Thyroid gland (tissue), 4 donors: ENCODE results near the gene MAML3. TPM values are rescaled to one million over a fixed set of nuclear protein-coding genes. Genes with fewer than 3 reads are reported as not detected.

Source experiments
- DNase-seq, 2 donors: peaks; one replicate each; pipeline ENCODE4 v3.0.0-alpha.2; 2019
- H3K27ac ChIP-seq, 3 donors: fragments of 200-600 bp; sonication (generic); 1 replicate in 2 of 3; 2 replicates in 1 of 3; pipeline ENCODE4 v1.5.1; 2016 to 2019; ENCODE audit warnings: mild to moderate bottlenecking in 1 of 3, moderate library complexity in 1 of 3
- H3K27me3 ChIP-seq: fragments of 200-600 bp; sonication (generic); one replicate; pipeline ENCODE4 v1.5.1; 2019
- H3K36me3 ChIP-seq, 2 donors: fragments of 200-600 bp; sonication (generic); one replicate each; pipeline ENCODE4 v1.5.1; 2016 to 2019
- H3K4me1 ChIP-seq, 2 donors: fragments of 200-600 bp; sonication (generic); one replicate each; pipeline ENCODE4 v1.5.1; 2017 to 2019
- H3K4me3 ChIP-seq, 3 donors: fragments of 200-600 bp; sonication (generic); replicated peaks in 1 of 3; 1 replicate in 2 of 3; 2 replicates in 1 of 3; pipeline ENCODE4 v1.5.1; 2016; ENCODE audit warnings: mild to moderate bottlenecking in 1 of 3
- H3K9me3 ChIP-seq: fragments of 200-600 bp; sonication (generic); one replicate; pipeline ENCODE4 v1.5.1; 2017
- CTCF ChIP-seq, 6 experiments: fragments of 200-600 bp in 3 of 6; fragments of 450-650 bp in 3 of 6; sonication (generic) in 3 of 6; IDR thresholded peaks; one replicate each; pipeline ENCODE4 v1.5.1; 2016 to 2019; ENCODE audit warnings: antibody characterized with exemption in 6 of 6, mild to moderate bottlenecking in 2 of 6, inconsistent platforms in 1 of 6, moderate library complexity in 1 of 6
- POLR2A ChIP-seq, 2 donors: fragments of 450-650 bp; IDR thresholded peaks; one replicate each; pipeline ENCODE4 v1.6.1; 2017; ENCODE audit warnings: antibody characterized with exemption in 2 of 2, mild to moderate bottlenecking in 2 of 2, moderate library complexity in 1 of 2
- WGBS, 2 donors: methylation state at CpG; one replicate each; pipeline ENCODE4 v1.1.5; 2017; 5-methylcytosine and 5-hydroxymethylcytosine counted together
- intact Hi-C: fragments of 100-400 bp; cut with DNase I; formaldehyde crosslinking; loops from one replicate; pipeline ENCODE4 v1.15.1; 2023
- total RNA-seq, 4 donors: library from RNA; depleted of rRNA; stranded (reverse); fragments of >200 nt; gene quantifications; one replicate each; pipeline ENCODE4 v1.2.3, GENCODE V29; 2016

The MAML3 gene
- total RNA-seq, 4 donors from 2014 or later: 5.7 to 14.1 (median 11.4) TPM

- no peaks in the 10 kb centered on the region for H3K36me3 ChIP-seq
- H3K9me3 ChIP-seq: no peaks in the 10 kb centered on the region
- 55 to 60% methylated on average over 5 of the region's 5 CpGs for WGBS, 2 donors
- H3K27ac ChIP-seq: no peak overlapping the region
- H3K4me3 ChIP-seq: no peak overlapping the region
- DNase-seq: no peak
- TF ChIP-seq POLR2A (IDR thresholded peaks at IDR 0.05): no peak
- no peak for TF ChIP-seq CTCF (IDR thresholded peaks at IDR 0.05)
- peaks cover 47 to 51% of the 10 kb centered on the region in 2 donors for H3K4me1 ChIP-seq
- H3K27me3 ChIP-seq: no peaks in the 10 kb centered on the region
- intact Hi-C loops: no loop called here
These were observed 63.7 kb downstream of the MAML3 start for GRCh38 chr4:140090215-140090731.

GRCh38 chr4:140089216-140089615 lies 64.8 kb downstream of the MAML3 start:
- H3K9me3 ChIP-seq: no peaks in the 10 kb centered on the region
- peaks cover 43% of the 10 kb centered on the region in 2 donors for H3K4me1 ChIP-seq
- intact Hi-C loops: no loop called here

DNA sequence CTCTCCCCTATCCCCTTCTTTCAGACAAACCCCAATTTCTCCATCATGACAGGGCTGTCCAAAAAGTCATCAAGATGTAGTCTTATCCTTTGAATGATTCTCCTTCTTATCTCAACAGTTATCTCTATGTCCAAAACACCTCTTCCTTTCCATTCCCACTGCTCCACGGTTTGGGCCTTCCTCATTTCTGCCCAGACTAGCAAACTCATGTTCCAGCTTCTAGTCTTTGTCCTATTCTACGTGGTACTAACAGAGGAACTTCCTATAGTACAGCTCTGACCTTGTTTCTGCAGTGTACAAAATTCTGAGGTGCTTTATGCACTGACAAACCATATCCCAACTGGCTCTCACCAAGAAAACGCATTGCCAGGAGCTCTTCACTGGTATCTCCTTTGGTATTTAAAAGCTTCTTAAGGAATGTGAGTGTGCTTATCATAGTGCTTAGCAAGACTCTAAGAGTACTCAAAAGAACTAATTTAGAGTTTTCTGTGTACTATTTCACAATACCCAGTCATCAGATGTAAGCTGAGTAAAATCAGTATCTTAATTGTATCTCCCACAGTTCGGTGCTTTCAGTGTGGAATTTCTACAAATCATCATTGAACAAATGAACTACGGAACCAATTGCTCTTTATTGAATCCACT lies 65.5 kb downstream of the MAML3 start:
- peaks cover 36 to 43% of the 10 kb centered on the region in 2 donors for H3K4me1 ChIP-seq
- H3K27me3 ChIP-seq: no peaks in the 10 kb centered on the region
- intact Hi-C loops: no loop called here
- no peak for DNase-seq
- H3K9me3 ChIP-seq: no peaks in the 10 kb centered on the region
- no peaks in the 10 kb centered on the region for H3K36me3 ChIP-seq
- no peak for TF ChIP-seq CTCF (IDR thresholded peaks at IDR 0.05)
- no peak for TF ChIP-seq POLR2A (IDR thresholded peaks at IDR 0.05)
- WGBS, 2 donors: 56 to 67% methylated on average over 5 of the region's 5 CpGs
- H3K4me3 ChIP-seq: no peak overlapping the region
- peak overlapping the region in 1 of 3 donors; percentile 36 for H3K27ac ChIP-seq

More at GRCh38 chr4:140089216-140089615, 64.8 kb downstream of the MAML3 start:
- H3K27me3 ChIP-seq: no peaks in the 10 kb centered on the region
- no peak for DNase-seq
- no peak overlapping the region for H3K4me3 ChIP-seq
- H3K27ac ChIP-seq: no peak overlapping the region
- H3K36me3 ChIP-seq: no peaks in the 10 kb centered on the region
- TF ChIP-seq CTCF (IDR thresholded peaks at IDR 0.05) (no peak), POLR2A (IDR thresholded peaks at IDR 0.05) (no peak)

DNA sequence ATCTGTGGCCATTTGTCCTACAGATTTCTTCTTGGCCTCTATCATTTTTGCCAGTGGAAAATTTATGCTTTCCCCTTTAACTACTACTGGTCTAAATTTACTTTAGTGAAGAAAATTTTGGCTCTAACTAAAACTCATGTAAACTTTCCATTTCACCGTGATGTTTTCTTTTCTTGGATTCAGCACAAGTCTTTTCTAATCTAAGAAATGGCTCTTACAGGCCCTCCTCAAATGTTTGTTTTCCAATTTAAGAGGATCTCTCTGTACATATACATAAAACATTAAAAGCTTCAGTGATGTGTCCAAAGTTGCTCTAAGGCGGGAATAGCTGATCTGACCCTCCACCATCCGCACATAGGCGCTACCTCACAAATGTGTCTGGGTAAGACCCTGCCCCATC lies 68.1 kb downstream of the MAML3 start:
- 76 to 78% methylated on average over 4 of the region's 4 CpGs for WGBS, 2 donors
- Histone ChIP-seq H3K9me3 (no peaks in the 10 kb centered on the region), H3K4me1 (peaks cover 31 to 36% of the 10 kb centered on the region in 2 donors), H3K4me3 (no peak overlapping the region), H3K36me3 (no peaks in the 10 kb centered on the region), H3K27me3 (no peaks in the 10 kb centered on the region), H3K27ac (peak overlapping the region in 2 of 3 donors; percentile 14 to 65)
- no peak for DNase-seq
- intact Hi-C loops: no loop called here
- TF ChIP-seq CTCF (IDR thresholded peaks at IDR 0.05) (no peak), POLR2A (IDR thresholded peaks at IDR 0.05) (no peak)

DNA sequence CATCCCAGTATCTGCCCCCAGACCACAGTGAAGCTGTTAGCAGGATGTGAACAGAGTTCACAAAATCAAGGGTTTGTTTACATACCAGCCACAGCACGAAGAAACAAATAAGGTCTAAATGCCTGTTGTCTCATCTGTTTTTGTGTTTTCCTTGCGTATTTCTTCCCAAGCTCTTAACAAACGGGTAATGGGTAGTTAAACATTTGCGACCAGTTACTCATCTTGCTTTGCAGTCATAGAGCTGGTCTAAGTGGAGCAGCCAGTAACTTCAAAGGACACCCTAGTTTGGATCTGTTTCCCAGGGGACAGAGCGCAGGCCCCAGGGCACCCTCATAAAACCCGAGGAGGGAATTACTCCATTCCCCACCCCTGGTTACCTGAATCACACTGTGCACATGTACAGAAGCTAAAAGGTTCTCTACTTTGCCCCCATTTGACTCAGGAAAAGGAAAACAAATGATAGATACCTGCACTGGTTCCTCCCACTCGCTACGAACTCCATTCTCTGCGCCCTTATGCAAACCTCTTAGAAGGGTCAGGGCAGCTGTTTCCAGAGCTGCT lies 68.8 kb downstream of the MAML3 start:
- no peak for DNase-seq

More for the DNA sequence above, 68.8 kb downstream of the MAML3 start:
- no peak for TF ChIP-seq POLR2A (IDR thresholded peaks at IDR 0.05)
- TF ChIP-seq CTCF (IDR thresholded peaks at IDR 0.05): no peak
- H3K4me1 ChIP-seq: peaks cover 31 to 32% of the 10 kb centered on the region in 2 donors
- 76 to 84% methylated on average over 9 of the region's 9 CpGs for WGBS, 2 donors
- no peaks in the 10 kb centered on the region for H3K27me3 ChIP-seq
- H3K27ac ChIP-seq: peak overlapping the region in 2 of 3 donors; percentile 14 to 65
- intact Hi-C loops: no loop called here
- H3K9me3 ChIP-seq: no peaks in the 10 kb centered on the region
- H3K4me3 ChIP-seq: no peak overlapping the region
- H3K36me3 ChIP-seq: no peaks in the 10 kb centered on the region
